GM23338 (cell line): ENCODE results near the gene PRC1. TPM values are rescaled to one million over a fixed set of nuclear protein-coding genes. Genes with fewer than 3 reads are reported as not detected.
A peak's percentile ranks its signal among the peaks of the same experiment; 100 is the strongest.
"Not testable (repeated sequence)": the region's sequence is repeated elsewhere in the genome, so short reads cannot be mapped to it uniquely, and the experiment has no call there.

Experiments used
- ATAC-seq: fragments of 200-7000 bp; cut with Tn5 transposase; 3 replicates; pipeline ENCODE4 v1.9.1; 2020
- DNase-seq: peaks from one replicate; pipeline ENCODE4 v3.0.0-alpha.2; 2015; ENCODE audit warnings: low spot score
- H2AFZ ChIP-seq: fragments of 200-600 bp; sonication (generic); 2 replicates; pipeline ENCODE4 v1.8.0; 2016; ENCODE audit warnings: antibody characterized with exemption, mild to moderate bottlenecking, moderate library complexity
- H3F3A ChIP-seq: fragments of 200-600 bp; sonication (generic); replicated peaks from 2 replicates; pipeline ENCODE4 v1.8.0; 2017; ENCODE audit warnings: antibody characterized with exemption, mixed run types, low read depth
- H3K27ac ChIP-seq: fragments of 200-600 bp; sonication (generic); 2 replicates; pipeline ENCODE4 v1.6.1; 2016; ENCODE audit warnings: low read depth
- H3K27me3 ChIP-seq: fragments of 200-600 bp; sonication (generic); 2 replicates; pipeline ENCODE4 v1.8.0; 2016; ENCODE audit warnings: mild to moderate bottlenecking, mixed run types, moderate library complexity; ENCODE audit not compliant: insufficient read depth
- H3K36me3 ChIP-seq: fragments of 200-600 bp; sonication (generic); 2 replicates; pipeline ENCODE4 v1.8.0; 2016; ENCODE audit warnings: mild to moderate bottlenecking; ENCODE audit not compliant: insufficient read depth
- H3K4me1 ChIP-seq: fragments of 200-600 bp; sonication (generic); 2 replicates; pipeline ENCODE4 v1.8.0; 2016; ENCODE audit warnings: mild to moderate bottlenecking, moderate library complexity; ENCODE audit not compliant: insufficient read depth
- H3K4me2 ChIP-seq: fragments of 200-600 bp; sonication (generic); 2 replicates; pipeline ENCODE4 v1.7.1; 2017; ENCODE audit warnings: mixed run types
- H3K4me3 ChIP-seq: fragments of 200-600 bp; sonication (generic); 2 replicates; pipeline ENCODE4 v1.6.1; 2016; ENCODE audit warnings: mixed run types
- H3K79me2 ChIP-seq: fragments of 200-600 bp; sonication (generic); replicated peaks from 2 replicates; pipeline ENCODE4 v1.8.0; 2017; ENCODE audit warnings: mild to moderate bottlenecking; ENCODE audit not compliant: insufficient read depth
- H3K9me2 ChIP-seq: fragments of 200-600 bp; sonication (generic); 2 replicates; pipeline ENCODE4 v1.8.0; 2017; ENCODE audit not compliant: insufficient read depth
- H4K20me1 ChIP-seq: fragments of 200-600 bp; sonication (generic); replicated peaks from 2 replicates; pipeline ENCODE4 v1.8.0; 2017; ENCODE audit warnings: mild to moderate bottlenecking; ENCODE audit not compliant: insufficient read depth
- H3K27ac Mint-ChIP-seq: 2 replicates; pipeline ENCODE4 v1.8.0; 2020; ENCODE audit warnings: inconsistent platforms, mild to moderate bottlenecking, moderate library complexity, mixed read lengths
- H3K27me3 Mint-ChIP-seq: 3 replicates; pipeline ENCODE4 v1.8.0; 2022; ENCODE audit warnings: low read depth, mild to moderate bottlenecking, moderate library complexity, mixed read lengths, inconsistent platforms; ENCODE audit not compliant: insufficient read depth, poor library complexity
- H3K36me3 Mint-ChIP-seq: 3 replicates; pipeline ENCODE4 v1.8.0; 2021; ENCODE audit warnings: low read depth, mild to moderate bottlenecking, inconsistent platforms, moderate library complexity, mixed read lengths
- H3K4me1 Mint-ChIP-seq: 3 replicates; pipeline ENCODE4 v1.8.0; 2020; ENCODE audit warnings: mild to moderate bottlenecking, inconsistent platforms, mixed read lengths
- H3K4me3 Mint-ChIP-seq: 3 replicates; pipeline ENCODE4 v1.8.0; 2021; ENCODE audit warnings: moderate library complexity, mild to moderate bottlenecking, inconsistent platforms, mixed read lengths
- H3K9me3 Mint-ChIP-seq: 3 replicates; pipeline ENCODE4 v1.8.0; 2020; ENCODE audit warnings: moderate library complexity, mild to moderate bottlenecking, inconsistent platforms, mixed read lengths
- CREB1 ChIP-seq: fragments of 250-450 bp; sonication (Bioruptor Pico); IDR thresholded peaks from 2 replicates; pipeline ENCODE4 v1.5.0; 2020; ENCODE audit warnings: low read depth, mild to moderate bottlenecking, moderate library complexity
- EZH2 ChIP-seq: fragments of 200-600 bp; sonication (generic); IDR thresholded peaks from one replicate; pipeline ENCODE4 v1.8.0; 2017; ENCODE audit warnings: antibody characterized with exemption, mild to moderate bottlenecking, low read depth; ENCODE audit not compliant: unreplicated experiment
- EZH2phosphoT487 ChIP-seq: fragments of 200-600 bp; sonication (generic); IDR thresholded peaks from one replicate; pipeline ENCODE4 v1.8.1; 2018; ENCODE audit warnings: antibody characterized with exemption; ENCODE audit not compliant: unreplicated experiment
- JUNB ChIP-seq: IDR thresholded peaks from one replicate; pipeline ENCODE4 v1.6.1; 2016; ENCODE audit warnings: antibody characterized with exemption; ENCODE audit not compliant: unreplicated experiment
- NANOG ChIP-seq: IDR thresholded peaks from 2 replicates; pipeline ENCODE4 v1.6.1; 2016; ENCODE audit warnings: antibody characterized with exemption, borderline replicate concordance
- POLR2AphosphoS5 ChIP-seq: IDR thresholded peaks from 2 replicates; pipeline ENCODE4 v1.6.1; 2016; ENCODE audit warnings: antibody characterized with exemption, low read depth
- STAT1 ChIP-seq: IDR thresholded peaks from one replicate; pipeline ENCODE4 v1.6.1; 2016; ENCODE audit warnings: antibody characterized with exemption; ENCODE audit not compliant: unreplicated experiment
- ZNF331 ChIP-seq: fragments of 250-450 bp; sonication (Bioruptor Pico); IDR thresholded peaks from 2 replicates; pipeline ENCODE4 v1.5.0; 2020; ENCODE audit warnings: low read depth, mild to moderate bottlenecking, moderate library complexity
- polyA plus RNA-seq: library from polyadenylated mRNA; unstranded; fragments of >200 nt; fragmentation: Nextera tagmentation; extraction: Ambion mirVana; gene quantifications from 2 replicates; pipeline ENCODE4 v1.2.1, GENCODE V29; 2016
- total RNA-seq: library from RNA; depleted of rRNA; stranded (reverse); fragments of >200 nt; shearing (Covaris generic); gene quantifications from 2 replicates; pipeline ENCODE4 v1.2.3, GENCODE V29; 2014
- TF ChIP-seq, protein P1 (sequence below), 2 experiments: fragments of 200-600 bp in 1 of 2; sonication (generic) in 1 of 2; conservative IDR thresholded peaks; 2 replicates each; pipeline versions ENCODE4 v1.5.1 to v1.6.1; 2016 to 2017; ENCODE audit warnings: antibody characterized with exemption in 2 of 2, low read depth in 2 of 2, mild to moderate bottlenecking in 2 of 2, moderate library complexity in 1 of 2
- TF ChIP-seq, protein P2 (sequence below): IDR thresholded peaks from 2 replicates; pipeline ENCODE4 v1.6.1; 2016; ENCODE audit warnings: antibody characterized with exemption
- TF ChIP-seq, protein P3 (sequence below): fragments of 250-450 bp; sonication (Bioruptor Pico); IDR thresholded peaks from 2 replicates; pipeline ENCODE4 v1.5.0; 2020; ENCODE audit warnings: mild to moderate bottlenecking, moderate library complexity

Gene PRC1
- total and polyA plus RNA-seq, 2 experiments from 2014 or later, result 102 to 150 TPM

DNA sequence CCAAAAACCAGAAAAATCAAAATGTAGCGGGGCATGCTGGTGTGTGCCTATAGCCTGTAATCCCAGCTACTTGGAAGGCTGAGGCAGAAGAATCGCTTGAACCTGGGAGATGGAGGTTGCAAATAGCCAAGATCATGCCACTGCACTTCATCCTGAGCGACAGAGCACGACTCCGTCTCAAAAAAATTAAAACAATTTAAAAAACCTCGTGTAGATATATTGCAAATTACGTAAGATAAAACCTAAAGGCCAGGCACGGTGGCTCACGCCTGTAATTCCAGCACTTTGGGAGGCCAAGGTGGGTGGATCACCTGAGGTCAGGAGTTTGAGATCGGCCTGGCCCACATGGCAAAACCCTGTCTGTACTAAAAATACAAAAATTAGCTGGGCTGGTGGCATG lies 67.6 kb downstream of the PRC1 start:
- H3F3A ChIP-seq, H3K27me3 Mint-ChIP-seq, H3K9me3 Mint-ChIP-seq, DNase-seq, H3K27me3 ChIP-seq, H3K4me3 Mint-ChIP-seq, H3K9me2 ChIP-seq, H3K4me1 ChIP-seq, ATAC-seq, H3K36me3 ChIP-seq, H3K4me2 ChIP-seq, H3K27ac ChIP-seq, H3K27ac Mint-ChIP-seq, H3K4me3 ChIP-seq, H2AFZ ChIP-seq, H3K79me2 ChIP-seq, H4K20me1 ChIP-seq, H3K36me3 Mint-ChIP-seq: not testable (repeated sequence)
- H3K4me1 Mint-ChIP-seq, result peaks cover 16% of the 10 kb centered on the region

DNA sequence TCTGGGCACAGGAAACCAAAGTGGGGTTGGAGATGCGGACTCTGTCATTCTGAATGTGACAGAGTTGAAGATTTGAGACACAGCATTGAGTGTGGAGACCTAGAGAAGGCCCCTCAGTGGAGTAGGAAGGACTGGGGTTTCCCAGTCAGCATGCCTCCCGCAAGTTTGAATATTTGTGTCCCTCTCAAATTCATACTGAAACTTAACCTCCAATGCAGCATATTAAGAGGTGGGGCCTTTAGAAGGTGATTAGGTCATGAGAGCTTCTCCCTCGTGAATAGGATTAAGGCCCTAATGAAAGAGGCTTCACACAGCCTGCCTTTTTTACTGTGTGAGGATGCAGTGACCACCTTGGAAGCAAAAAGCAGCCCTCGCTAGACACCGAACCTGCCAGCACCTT lies 70.0 kb downstream of the PRC1 start:
- no peak overlapping the region for H3K4me3 Mint-ChIP-seq
- H3K9me2 ChIP-seq, result no peaks in the 10 kb centered on the region
- no peak for ATAC-seq
- TF ChIP-seq, protein P1, sequence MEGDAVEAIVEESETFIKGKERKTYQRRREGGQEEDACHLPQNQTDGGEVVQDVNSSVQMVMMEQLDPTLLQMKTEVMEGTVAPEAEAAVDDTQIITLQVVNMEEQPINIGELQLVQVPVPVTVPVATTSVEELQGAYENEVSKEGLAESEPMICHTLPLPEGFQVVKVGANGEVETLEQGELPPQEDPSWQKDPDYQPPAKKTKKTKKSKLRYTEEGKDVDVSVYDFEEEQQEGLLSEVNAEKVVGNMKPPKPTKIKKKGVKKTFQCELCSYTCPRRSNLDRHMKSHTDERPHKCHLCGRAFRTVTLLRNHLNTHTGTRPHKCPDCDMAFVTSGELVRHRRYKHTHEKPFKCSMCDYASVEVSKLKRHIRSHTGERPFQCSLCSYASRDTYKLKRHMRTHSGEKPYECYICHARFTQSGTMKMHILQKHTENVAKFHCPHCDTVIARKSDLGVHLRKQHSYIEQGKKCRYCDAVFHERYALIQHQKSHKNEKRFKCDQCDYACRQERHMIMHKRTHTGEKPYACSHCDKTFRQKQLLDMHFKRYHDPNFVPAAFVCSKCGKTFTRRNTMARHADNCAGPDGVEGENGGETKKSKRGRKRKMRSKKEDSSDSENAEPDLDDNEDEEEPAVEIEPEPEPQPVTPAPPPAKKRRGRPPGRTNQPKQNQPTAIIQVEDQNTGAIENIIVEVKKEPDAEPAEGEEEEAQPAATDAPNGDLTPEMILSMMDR (conservative IDR thresholded peaks at IDR 0.05; ENCODE audit: low read depth in 2 of 2), result no peak
- TF ChIP-seq, protein P2, sequence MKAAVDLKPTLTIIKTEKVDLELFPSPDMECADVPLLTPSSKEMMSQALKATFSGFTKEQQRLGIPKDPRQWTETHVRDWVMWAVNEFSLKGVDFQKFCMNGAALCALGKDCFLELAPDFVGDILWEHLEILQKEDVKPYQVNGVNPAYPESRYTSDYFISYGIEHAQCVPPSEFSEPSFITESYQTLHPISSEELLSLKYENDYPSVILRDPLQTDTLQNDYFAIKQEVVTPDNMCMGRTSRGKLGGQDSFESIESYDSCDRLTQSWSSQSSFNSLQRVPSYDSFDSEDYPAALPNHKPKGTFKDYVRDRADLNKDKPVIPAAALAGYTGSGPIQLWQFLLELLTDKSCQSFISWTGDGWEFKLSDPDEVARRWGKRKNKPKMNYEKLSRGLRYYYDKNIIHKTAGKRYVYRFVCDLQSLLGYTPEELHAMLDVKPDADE, result no peak
- TF ChIP-seq EZH2phosphoT487 (no peak), STAT1 (no peak), JUNB (no peak), ZNF331 (CRISPR knock-in tag) (no peak), NANOG (no peak), CREB1 (CRISPR knock-in tag) (no peak), EZH2 (no peak), POLR2AphosphoS5 (no peak)
- TF ChIP-seq, protein P3, sequence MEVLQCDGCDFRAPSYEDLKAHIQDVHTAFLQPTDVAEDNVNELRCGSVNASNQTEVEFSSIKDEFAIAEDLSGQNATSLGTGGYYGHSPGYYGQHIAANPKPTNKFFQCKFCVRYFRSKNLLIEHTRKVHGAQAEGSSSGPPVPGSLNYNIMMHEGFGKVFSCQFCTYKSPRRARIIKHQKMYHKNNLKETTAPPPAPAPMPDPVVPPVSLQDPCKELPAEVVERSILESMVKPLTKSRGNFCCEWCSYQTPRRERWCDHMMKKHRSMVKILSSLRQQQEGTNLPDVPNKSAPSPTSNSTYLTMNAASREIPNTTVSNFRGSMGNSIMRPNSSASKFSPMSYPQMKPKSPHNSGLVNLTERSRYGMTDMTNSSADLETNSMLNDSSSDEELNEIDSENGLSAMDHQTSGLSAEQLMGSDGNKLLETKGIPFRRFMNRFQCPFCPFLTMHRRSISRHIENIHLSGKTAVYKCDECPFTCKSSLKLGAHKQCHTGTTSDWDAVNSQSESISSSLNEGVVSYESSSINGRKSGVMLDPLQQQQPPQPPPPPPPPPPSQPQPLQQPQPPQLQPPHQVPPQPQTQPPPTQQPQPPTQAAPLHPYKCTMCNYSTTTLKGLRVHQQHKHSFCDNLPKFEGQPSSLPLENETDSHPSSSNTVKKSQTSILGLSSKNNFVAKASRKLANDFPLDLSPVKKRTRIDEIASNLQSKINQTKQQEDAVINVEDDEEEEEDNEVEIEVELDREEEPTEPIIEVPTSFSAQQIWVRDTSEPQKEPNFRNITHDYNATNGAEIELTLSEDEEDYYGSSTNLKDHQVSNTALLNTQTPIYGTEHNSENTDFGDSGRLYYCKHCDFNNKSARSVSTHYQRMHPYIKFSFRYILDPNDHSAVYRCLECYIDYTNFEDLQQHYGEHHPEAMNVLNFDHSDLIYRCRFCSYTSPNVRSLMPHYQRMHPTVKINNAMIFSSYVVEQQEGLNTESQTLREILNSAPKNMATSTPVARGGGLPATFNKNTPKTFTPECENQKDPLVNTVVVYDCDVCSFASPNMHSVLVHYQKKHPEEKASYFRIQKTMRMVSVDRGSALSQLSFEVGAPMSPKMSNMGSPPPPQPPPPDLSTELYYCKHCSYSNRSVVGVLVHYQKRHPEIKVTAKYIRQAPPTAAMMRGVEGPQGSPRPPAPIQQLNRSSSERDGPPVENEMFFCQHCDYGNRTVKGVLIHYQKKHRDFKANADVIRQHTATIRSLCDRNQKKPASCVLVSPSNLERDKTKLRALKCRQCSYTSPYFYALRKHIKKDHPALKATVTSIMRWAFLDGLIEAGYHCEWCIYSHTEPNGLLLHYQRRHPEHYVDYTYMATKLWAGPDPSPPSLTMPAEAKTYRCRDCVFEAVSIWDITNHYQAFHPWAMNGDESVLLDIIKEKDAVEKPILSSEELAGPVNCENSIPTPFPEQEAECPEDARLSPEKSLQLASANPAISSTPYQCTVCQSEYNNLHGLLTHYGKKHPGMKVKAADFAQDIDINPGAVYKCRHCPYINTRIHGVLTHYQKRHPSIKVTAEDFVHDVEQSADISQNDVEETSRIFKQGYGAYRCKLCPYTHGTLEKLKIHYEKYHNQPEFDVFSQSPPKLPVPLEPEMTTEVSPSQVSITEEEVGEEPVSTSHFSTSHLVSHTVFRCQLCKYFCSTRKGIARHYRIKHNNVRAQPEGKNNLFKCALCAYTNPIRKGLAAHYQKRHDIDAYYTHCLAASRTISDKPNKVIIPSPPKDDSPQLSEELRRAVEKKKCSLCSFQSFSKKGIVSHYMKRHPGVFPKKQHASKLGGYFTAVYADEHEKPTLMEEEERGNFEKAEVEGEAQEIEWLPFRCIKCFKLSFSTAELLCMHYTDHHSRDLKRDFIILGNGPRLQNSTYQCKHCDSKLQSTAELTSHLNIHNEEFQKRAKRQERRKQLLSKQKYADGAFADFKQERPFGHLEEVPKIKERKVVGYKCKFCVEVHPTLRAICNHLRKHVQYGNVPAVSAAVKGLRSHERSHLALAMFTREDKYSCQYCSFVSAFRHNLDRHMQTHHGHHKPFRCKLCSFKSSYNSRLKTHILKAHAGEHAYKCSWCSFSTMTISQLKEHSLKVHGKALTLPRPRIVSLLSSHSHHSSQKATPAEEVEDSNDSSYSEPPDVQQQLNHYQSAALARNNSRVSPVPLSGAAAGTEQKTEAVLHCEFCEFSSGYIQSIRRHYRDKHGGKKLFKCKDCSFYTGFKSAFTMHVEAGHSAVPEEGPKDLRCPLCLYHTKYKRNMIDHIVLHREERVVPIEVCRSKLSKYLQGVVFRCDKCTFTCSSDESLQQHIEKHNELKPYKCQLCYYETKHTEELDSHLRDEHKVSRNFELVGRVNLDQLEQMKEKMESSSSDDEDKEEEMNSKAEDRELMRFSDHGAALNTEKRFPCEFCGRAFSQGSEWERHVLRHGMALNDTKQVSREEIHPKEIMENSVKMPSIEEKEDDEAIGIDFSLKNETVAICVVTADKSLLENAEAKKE (CRISPR knock-in tag), result no peak

More for the DNA sequence above, 70.0 kb downstream of the PRC1 start:
- Histone ChIP-seq H3K4me2 (no peak overlapping the region), H3K27me3 (no peaks in the 10 kb centered on the region), H3K79me2 (no peaks in the 10 kb centered on the region), H3K27ac (0 out of 2 replicates have a peak overlapping the region, but pooled peaks have one; percentile 2), H2AFZ (no peak overlapping the region), H3K36me3 (no peaks in the 10 kb centered on the region), H3K4me3 (no peak overlapping the region), H3F3A (no peaks in the 10 kb centered on the region), H3K4me1 (0 out of 2 replicates have a peak, but pooled peaks cover 6% of the 10 kb centered on the region), H4K20me1 (no peaks in the 10 kb centered on the region)
- no peak for DNase-seq
- no peaks in the 10 kb centered on the region for H3K9me3 Mint-ChIP-seq
- no peak overlapping the region; the same call in 1 of the 2 replicates for H3K27ac Mint-ChIP-seq
- peaks cover 4% of the 10 kb centered on the region; the same call in 2 of the 3 replicates for H3K4me1 Mint-ChIP-seq
- peaks cover 2% of the 10 kb centered on the region for H3K27me3 Mint-ChIP-seq
- H3K36me3 Mint-ChIP-seq, result peaks cover 4% of the 10 kb centered on the region; the same call in 2 of the 3 replicates
